Stimulated activated naive CD8-positive, alpha-beta T cell treated with anti-CD3 and anti-CD28 coated beads, Interleukin-15, Interleukin-2, amounts not matched to agents 100 U/mL and 50 U/mL, for 24 hours (primary cell): ENCODE data around the gene MYH7.
"Not testable (repeated sequence)": the region's sequence is repeated elsewhere in the genome, so short reads cannot be mapped to it uniquely, and the experiment has no call there.

Experiments
- ATAC-seq: fragments of 150-1000 bp; cut with Tn5 transposase; one replicate; pipeline ENCODE4 v1.10.0; 2021
- DNase-seq: peaks from one replicate; pipeline ENCODE4 v3.0.0; 2021

MYH7 gene

GRCh38 chr14:23430016-23430722 lies 5.3 kb downstream of the MYH7 start:
- DNase-seq (no peak), ATAC-seq (no peak)

GRCh38 chr14:23428686-23429495 lies 6.6 kb downstream of the MYH7 start:
- ATAC-seq (no peak), DNase-seq (no peak)

- not testable (repeated sequence) for DNase-seq, ATAC-seq
These were observed 9.7 kb downstream of the MYH7 start for GRCh38 chr14:23425798-23426197.

- DNase-seq (no peak), ATAC-seq (no peak)
These were observed 10.3 kb downstream of the MYH7 start for GRCh38 chr14:23425169-23425568.

GRCh38 chr14:23423657-23424056 lies 11.8 kb downstream of the MYH7 start:
- ATAC-seq (no peak), DNase-seq (no peak)

- peak; percentile 64 for ATAC-seq
These were observed 13.9 kb downstream of the MYH7 start for GRCh38 chr14:23421594-23421993.

GRCh38 chr14:23419646-23420045 lies 15.8 kb downstream of the MYH7 start:
- ATAC-seq, DNase-seq: not testable (repeated sequence)

More at GRCh38 chr14:23421594-23421993, 13.9 kb downstream of the MYH7 start:
- peak; percentile 9 for DNase-seq

GRCh38 chr14:23418021-23418420 lies 17.4 kb downstream of the MYH7 start:
- no peak for ATAC-seq
- DNase-seq: no peak

- not testable (repeated sequence) for ATAC-seq, DNase-seq
These were observed 18.2 kb downstream of the MYH7 start for GRCh38 chr14:23417269-23417668.

GRCh38 chr14:23416801-23417200 lies 18.7 kb downstream of the MYH7 start:
- DNase-seq: no peak
- ATAC-seq: no peak

- DNase-seq (no peak), ATAC-seq (no peak)
These were observed 19.4 kb downstream of the MYH7 start for GRCh38 chr14:23415821-23416778.

GRCh38 chr14:23414906-23415820 lies 20.3 kb downstream of the MYH7 start:
- ATAC-seq (no peak), DNase-seq (no peak)

- no peak for DNase-seq
- ATAC-seq: no peak
These were observed 21.2 kb downstream of the MYH7 start for GRCh38 chr14:23414254-23414653.

GRCh38 chr14:23413681-23414080 lies 21.8 kb downstream of the MYH7 start:
- ATAC-seq (no peak), DNase-seq (no peak)

GRCh38 chr14:23411563-23412525 lies 23.6 kb downstream of the MYH7 start:
- ATAC-seq (no peak), DNase-seq (no peak)

GRCh38 chr14:23409966-23410635 lies 25.4 kb downstream of the MYH7 start:
- no peak for ATAC-seq

GRCh38 chr14:23409475-23409874 lies 26.0 kb downstream of the MYH7 start:
- ATAC-seq (no peak), DNase-seq (no peak)

More at GRCh38 chr14:23409966-23410635, 25.4 kb downstream of the MYH7 start:
- no peak for DNase-seq

- no peak for ATAC-seq
These were observed 27.2 kb downstream of the MYH7 start for GRCh38 chr14:23408307-23408630.

GRCh38 chr14:23407516-23408306 lies 27.7 kb downstream of the MYH7 start, which contains the start of gene MYH6:
MYH6 (minus strand) TSS chr14:23408273; CDS start chr14:23407223, 1,050 bp downstream.
- no peak for DNase-seq
- no peak for ATAC-seq

More at GRCh38 chr14:23408307-23408630, 27.2 kb downstream of the MYH7 start:
- DNase-seq: no peak
